Loucy (cell line): Measurements from ENCODE around the gene OR8H1.

ENCODE experiments used
- EZH2phosphoT487 ChIP-seq: fragments of 200-600 bp; IDR thresholded peaks from 2 replicates; pipeline ENCODE4 v1.6.1; 2018; ENCODE audit warnings: antibody characterized with exemption, mild to moderate bottlenecking, moderate library complexity, borderline replicate concordance
- TF ChIP-seq, protein P1 (sequence below): fragments of 200-600 bp; sonication (generic); conservative IDR thresholded peaks from 2 replicates; pipeline ENCODE4 v1.5.1; 2014; ENCODE audit warnings: mild to moderate bottlenecking, antibody characterized with exemption, low read length

DNA sequence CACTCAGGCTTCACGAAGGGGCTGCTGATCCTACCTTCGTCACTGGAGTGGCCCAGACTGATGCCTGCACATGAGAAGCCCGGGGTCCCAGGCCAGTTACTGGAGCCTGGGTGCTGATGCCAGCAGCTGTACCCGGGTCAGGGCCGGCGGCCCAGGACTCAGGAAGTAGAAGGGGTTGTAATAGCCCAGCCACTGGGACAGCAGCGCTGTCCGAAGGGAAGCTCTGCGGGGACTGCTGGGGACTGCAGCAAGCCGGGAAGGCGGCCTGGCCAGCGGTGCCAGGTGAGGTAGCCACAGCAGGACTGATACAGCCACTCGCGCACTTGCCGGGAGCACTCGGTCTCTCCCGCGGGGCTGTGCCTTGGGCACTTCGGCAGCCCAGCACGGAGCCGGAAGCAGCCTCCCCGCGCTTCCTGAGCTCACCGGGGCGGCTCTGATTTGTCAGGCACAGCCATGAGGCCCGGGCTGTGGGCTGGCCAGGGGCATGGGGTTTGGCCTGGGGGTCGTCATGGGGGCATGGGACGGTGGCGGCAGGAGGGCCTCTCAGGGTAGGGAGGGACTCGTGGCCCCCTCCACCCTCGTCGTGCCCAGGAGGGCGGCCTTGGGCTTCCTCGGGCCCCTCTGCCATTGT is 39.9 kb upstream of the OR8H1 start:
- TF ChIP-seq, protein P1, sequence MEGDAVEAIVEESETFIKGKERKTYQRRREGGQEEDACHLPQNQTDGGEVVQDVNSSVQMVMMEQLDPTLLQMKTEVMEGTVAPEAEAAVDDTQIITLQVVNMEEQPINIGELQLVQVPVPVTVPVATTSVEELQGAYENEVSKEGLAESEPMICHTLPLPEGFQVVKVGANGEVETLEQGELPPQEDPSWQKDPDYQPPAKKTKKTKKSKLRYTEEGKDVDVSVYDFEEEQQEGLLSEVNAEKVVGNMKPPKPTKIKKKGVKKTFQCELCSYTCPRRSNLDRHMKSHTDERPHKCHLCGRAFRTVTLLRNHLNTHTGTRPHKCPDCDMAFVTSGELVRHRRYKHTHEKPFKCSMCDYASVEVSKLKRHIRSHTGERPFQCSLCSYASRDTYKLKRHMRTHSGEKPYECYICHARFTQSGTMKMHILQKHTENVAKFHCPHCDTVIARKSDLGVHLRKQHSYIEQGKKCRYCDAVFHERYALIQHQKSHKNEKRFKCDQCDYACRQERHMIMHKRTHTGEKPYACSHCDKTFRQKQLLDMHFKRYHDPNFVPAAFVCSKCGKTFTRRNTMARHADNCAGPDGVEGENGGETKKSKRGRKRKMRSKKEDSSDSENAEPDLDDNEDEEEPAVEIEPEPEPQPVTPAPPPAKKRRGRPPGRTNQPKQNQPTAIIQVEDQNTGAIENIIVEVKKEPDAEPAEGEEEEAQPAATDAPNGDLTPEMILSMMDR, result no peak
- no peak for TF ChIP-seq EZH2phosphoT487
